Measurements from ENCODE around the gene DIP2B.
"Not testable (repeated sequence)": the region's sequence is repeated elsewhere in the genome, so short reads cannot be mapped to it uniquely, and the experiment has no call there.

The DIP2B gene

DNA sequence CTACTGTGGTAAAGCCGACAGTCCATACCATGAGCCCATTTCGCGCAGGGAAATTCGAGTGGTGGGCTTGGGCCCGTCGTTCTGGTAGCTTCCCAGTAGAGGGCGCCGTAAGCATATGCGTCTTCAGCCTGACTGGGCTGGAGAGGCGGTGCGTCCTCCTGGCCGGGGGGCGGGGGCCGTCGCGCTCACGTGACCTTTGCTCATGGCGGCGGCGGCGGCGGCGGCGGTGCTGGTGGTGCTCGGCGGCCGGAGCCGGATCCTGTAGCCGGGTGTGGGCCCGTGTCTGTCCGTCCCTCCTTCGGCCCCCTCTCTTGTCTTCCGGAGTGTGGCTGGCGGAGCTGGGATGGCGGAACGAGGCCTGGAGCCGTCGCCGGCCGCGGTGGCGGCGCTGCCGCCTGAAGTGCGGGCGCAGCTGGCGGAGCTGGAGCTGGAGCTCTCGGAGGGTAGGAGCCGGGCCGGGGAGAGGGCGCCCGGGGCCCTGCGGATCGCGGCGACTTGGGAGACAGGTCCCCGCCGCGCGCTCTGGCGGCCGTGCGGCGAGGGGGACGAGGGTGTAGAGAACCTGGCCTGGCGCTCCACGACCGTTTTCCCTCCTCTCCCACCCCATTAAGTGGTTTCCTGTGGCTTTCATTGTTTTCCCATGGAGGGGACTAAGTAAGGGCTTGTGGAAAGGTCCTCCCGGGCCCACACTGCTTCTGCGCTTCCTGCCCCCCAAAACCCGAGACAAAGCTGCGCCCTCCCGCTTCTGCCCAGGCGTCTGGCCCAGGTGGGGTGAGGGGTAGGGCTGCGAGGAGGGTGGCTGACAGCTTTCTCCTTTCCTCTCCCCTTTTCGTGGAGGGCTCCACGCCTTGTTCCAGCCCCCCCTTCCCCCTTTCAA is at the start of gene DIP2B:
DIP2B (plus strand) TSS at position 188 of the 877 bp plus-strand sequence; CDS start at position 344, 156 bp downstream.
- DNase-seq (ENCODE audit: low read depth), result peak; percentile 89

DNA sequence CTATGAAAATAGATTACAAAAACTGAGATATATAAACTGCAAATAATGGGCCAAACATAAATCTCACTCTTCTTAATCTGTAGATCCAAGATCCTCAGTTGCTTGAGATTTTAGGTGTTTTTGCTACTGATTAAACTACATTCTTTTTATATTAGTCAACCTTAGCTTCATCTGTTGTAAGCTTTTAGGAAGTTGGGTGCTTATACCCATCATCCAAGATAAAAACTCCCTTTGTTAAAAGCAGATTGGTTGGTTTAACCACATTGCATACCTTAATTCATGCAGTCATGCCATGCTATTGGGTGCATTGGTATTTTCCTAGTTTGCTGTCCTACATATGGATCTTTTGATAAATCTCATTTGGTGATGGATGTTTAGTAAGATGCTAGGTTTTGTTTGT is 46.2 kb upstream of the DIP2B start:
- no peak for DNase-seq (ENCODE audit: low read depth)

- no peak for DNase-seq (ENCODE audit: low read depth)
Measured at GRCh38 chr12:50467439-50467838, 37.3 kb upstream of the DIP2B start.

GRCh38 chr12:50477241-50477832 is 27.4 kb upstream of the DIP2B start:
- DNase-seq (ENCODE audit: low read depth), result no peak

GRCh38 chr12:50482571-50482970 is 22.2 kb upstream of the DIP2B start:
- DNase-seq (ENCODE audit: low read depth), result no peak

- no peak for DNase-seq (ENCODE audit: low read depth)
Measured at GRCh38 chr12:50483488-50483887, 21.3 kb upstream of the DIP2B start.

DNA sequence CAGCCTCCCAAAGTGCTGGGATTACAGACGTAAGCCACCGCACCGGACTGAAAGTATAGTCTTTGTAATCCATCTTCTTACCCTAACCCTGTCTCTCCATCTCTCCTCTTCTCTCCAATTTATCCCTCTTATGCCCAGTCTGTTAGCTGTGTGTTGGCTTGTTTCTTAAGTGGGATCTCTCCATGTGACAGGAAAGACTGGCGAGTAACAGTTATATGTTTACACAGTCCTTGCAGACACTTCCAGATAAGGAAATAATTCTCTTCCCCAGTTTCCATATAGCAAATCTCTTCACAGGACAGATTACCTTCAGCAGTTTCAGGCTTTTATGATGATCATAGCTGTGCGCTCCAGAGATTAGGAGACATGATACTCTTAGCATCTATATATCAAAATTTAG is 16.0 kb upstream of the DIP2B start:
- DNase-seq (ENCODE audit: low read depth), result no peak

DNA sequence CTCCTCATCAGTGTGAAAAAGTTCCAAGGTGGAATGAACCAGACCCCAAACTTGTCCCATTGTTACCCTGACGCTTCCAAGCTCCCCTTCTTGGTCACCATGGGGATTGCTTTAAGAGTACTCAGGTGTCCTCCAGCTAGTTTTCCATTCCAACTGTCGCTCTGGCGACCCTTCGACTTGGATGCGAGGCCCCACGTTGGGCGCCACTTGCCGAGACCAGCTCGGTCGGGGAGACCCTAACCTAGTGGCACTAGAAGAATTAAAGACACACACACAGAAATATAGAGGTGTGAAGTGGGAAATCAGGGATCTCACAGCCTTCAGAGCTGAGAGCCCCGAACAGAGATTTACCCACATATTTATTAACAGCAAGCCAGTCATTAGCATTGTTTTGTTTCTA is 6.7 kb upstream of the DIP2B start:
- DNase-seq (ENCODE audit: low read depth), result not testable (repeated sequence)

- no peak for DNase-seq (ENCODE audit: low read depth)
Measured at GRCh38 chr12:50505675-50506530, 1.1 kb downstream of the DIP2B start.

GRCh38 chr12:50506753-50507473 is 2.1 kb downstream of the DIP2B start:
- no peak for DNase-seq (ENCODE audit: low read depth)

DNA sequence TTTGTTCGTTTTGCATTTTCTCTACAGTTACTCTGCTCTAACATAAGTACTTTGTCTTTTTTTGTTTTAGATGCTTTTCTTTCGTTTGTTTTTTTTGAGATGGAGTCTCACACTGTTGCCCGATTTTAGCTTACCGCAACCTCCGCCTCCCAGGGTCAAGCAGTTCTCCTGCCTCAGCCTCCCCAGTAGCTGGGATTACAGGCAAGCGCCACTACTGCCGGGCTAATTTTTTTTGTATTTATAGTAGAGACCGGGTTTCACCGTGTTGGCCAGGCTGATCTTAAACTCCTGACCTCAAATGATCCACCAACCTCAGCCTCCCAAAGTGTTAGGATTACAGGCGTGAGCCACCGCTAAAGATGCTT is 2.7 kb downstream of the DIP2B start:
- no peak for DNase-seq (ENCODE audit: low read depth)

DNA sequence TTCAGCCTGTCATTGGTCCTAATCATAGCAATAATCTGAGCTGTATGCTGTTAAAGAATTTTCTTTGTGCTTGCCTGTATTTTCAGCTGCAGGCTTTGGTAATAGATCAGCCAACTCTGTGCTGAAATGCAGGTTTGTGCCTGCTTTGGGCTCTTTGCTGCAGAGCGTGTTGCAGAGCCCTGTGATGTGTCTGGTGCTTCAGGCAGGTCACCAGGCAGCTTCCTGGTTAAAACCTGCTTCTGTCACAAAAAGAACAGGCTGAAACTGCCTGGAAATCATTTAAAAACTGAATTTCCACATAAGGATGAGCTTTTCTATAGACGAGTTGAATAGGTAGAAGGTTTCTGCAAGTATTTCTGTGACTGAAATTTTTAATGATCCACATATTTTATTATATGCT is 3.1 kb downstream of the DIP2B start:
- DNase-seq (ENCODE audit: low read depth), result no peak

DNA sequence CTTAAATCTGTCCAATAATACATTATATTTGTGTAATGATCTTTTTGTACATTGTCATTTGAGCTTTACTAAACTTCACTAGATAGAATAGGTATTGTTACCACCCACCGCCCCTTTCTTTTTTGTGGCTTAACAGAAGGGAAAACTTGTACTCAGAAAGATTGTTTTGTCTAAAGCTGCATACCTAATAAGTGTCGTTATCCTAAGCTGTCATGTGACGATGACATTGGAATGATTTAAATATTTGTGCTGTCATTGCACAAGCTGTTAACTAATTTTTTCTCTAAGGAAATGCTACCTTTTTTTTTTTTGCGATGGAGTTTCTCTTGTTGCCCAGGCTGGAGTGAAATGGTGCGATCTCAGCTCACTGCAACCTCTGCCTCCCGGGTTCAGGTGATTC is 3.6 kb downstream of the DIP2B start:
- DNase-seq (ENCODE audit: low read depth), result no peak

- no peak for DNase-seq (ENCODE audit: low read depth)
Measured at GRCh38 chr12:50508970-50509663, 4.3 kb downstream of the DIP2B start.

GRCh38 chr12:50514526-50515276 is 9.9 kb downstream of the DIP2B start:
- DNase-seq (ENCODE audit: low read depth), result no peak

DNA sequence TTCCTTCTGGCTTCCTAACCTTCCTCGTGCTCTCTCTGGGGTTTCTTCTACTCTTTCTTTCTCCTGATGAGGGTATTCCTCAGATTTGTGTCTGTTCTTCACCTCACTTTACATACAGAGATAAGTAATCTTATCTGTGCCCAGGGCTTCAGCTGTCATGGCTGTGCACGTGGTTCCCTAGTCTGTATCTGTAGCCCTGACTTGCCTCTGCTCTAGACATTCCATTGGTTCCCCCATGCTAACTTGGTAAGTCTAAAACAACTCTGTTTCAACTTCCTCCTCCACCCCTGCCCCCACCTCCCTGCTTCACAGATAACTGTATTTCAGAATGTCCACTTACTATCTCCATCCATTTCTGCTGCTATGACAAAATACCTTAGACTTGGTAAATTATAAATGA is 10.8 kb downstream of the DIP2B start:
- DNase-seq (ENCODE audit: low read depth), result no peak

GRCh38 chr12:50517421-50518048 is 12.8 kb downstream of the DIP2B start:
- DNase-seq (ENCODE audit: low read depth), result no peak

GRCh38 chr12:50518090-50518489 is 13.3 kb downstream of the DIP2B start:
- DNase-seq (ENCODE audit: low read depth), result no peak

DNA sequence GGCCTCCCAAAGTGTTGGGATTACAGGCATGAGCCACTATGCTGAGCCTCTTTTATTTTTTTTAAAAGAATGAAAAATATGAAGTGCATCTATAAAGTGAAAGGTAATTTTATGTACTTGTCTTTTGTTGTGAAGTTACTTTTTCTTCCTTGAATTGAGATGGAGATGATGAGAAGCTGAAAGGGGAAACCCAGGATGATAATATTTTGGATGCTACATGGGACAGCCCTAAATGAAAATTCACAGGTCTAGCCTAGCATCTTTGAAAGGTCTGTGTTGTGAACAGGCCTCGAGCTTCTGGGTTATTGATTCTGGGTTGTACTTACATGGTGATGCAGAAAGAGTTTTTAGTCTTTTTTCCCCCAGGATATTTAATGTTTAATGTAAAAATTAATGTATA is 14.6 kb downstream of the DIP2B start:
- no peak for DNase-seq (ENCODE audit: low read depth)
